OCI-LY7 (cell line): ENCODE data around the gene AK9.

Source experiments
- CTCF ChIP-seq: fragments of 200-600 bp; sonication (generic); conservative IDR thresholded peaks from 2 replicates; pipeline ENCODE4 v1.5.1; 2014; ENCODE audit warnings: mild to moderate bottlenecking, antibody characterized with exemption, low read length, moderate library complexity, mixed read lengths
- EZH2phosphoT487 ChIP-seq: fragments of 200-600 bp; sonication (generic); IDR thresholded peaks from 2 replicates; pipeline ENCODE4 v1.6.1; 2018; ENCODE audit warnings: low read depth, borderline replicate concordance, mild to moderate bottlenecking, mixed run types, antibody characterized with exemption, low read length, moderate library complexity, mixed read lengths

GRCh38 chr6:109443425-109443950 is 247.5 kb downstream of the AK9 start:
- TF ChIP-seq CTCF (no peak), EZH2phosphoT487 (no peak)
